GM23338 (cell line): ENCODE measurements around the gene SIPA1. TPM values are rescaled to one million over a fixed set of nuclear protein-coding genes. Genes with fewer than 3 reads are reported as not detected.

Experiments used
- ATAC-seq: fragments of 200-7000 bp; cut with Tn5 transposase; 3 replicates; pipeline ENCODE4 v1.9.1; 2020
- DNase-seq: peaks from one replicate; pipeline ENCODE4 v3.0.0-alpha.2; 2015; ENCODE audit warnings: low spot score
- H2AFZ ChIP-seq: fragments of 200-600 bp; sonication (generic); 2 replicates; pipeline ENCODE4 v1.8.0; 2016; ENCODE audit warnings: antibody characterized with exemption, mild to moderate bottlenecking, moderate library complexity
- H3F3A ChIP-seq: fragments of 200-600 bp; sonication (generic); replicated peaks from 2 replicates; pipeline ENCODE4 v1.8.0; 2017; ENCODE audit warnings: antibody characterized with exemption, mixed run types, low read depth
- H3K27ac ChIP-seq: fragments of 200-600 bp; sonication (generic); 2 replicates; pipeline ENCODE4 v1.6.1; 2016; ENCODE audit warnings: low read depth
- H3K27me3 ChIP-seq: fragments of 200-600 bp; sonication (generic); 2 replicates; pipeline ENCODE4 v1.8.0; 2016; ENCODE audit warnings: mild to moderate bottlenecking, mixed run types, moderate library complexity; ENCODE audit not compliant: insufficient read depth
- H3K36me3 ChIP-seq: fragments of 200-600 bp; sonication (generic); 2 replicates; pipeline ENCODE4 v1.8.0; 2016; ENCODE audit warnings: mild to moderate bottlenecking; ENCODE audit not compliant: insufficient read depth
- H3K4me1 ChIP-seq: fragments of 200-600 bp; sonication (generic); 2 replicates; pipeline ENCODE4 v1.8.0; 2016; ENCODE audit warnings: mild to moderate bottlenecking, moderate library complexity; ENCODE audit not compliant: insufficient read depth
- H3K4me2 ChIP-seq: fragments of 200-600 bp; sonication (generic); 2 replicates; pipeline ENCODE4 v1.7.1; 2017; ENCODE audit warnings: mixed run types
- H3K4me3 ChIP-seq: fragments of 200-600 bp; sonication (generic); 2 replicates; pipeline ENCODE4 v1.6.1; 2016; ENCODE audit warnings: mixed run types
- H3K79me2 ChIP-seq: fragments of 200-600 bp; sonication (generic); replicated peaks from 2 replicates; pipeline ENCODE4 v1.8.0; 2017; ENCODE audit warnings: mild to moderate bottlenecking; ENCODE audit not compliant: insufficient read depth
- H3K9me2 ChIP-seq: fragments of 200-600 bp; sonication (generic); 2 replicates; pipeline ENCODE4 v1.8.0; 2017; ENCODE audit not compliant: insufficient read depth
- H4K20me1 ChIP-seq: fragments of 200-600 bp; sonication (generic); replicated peaks from 2 replicates; pipeline ENCODE4 v1.8.0; 2017; ENCODE audit warnings: mild to moderate bottlenecking; ENCODE audit not compliant: insufficient read depth
- H3K27ac Mint-ChIP-seq: 2 replicates; pipeline ENCODE4 v1.8.0; 2020; ENCODE audit warnings: inconsistent platforms, mild to moderate bottlenecking, moderate library complexity, mixed read lengths
- H3K27me3 Mint-ChIP-seq: 3 replicates; pipeline ENCODE4 v1.8.0; 2022; ENCODE audit warnings: low read depth, mild to moderate bottlenecking, moderate library complexity, mixed read lengths, inconsistent platforms; ENCODE audit not compliant: insufficient read depth, poor library complexity
- H3K36me3 Mint-ChIP-seq: 3 replicates; pipeline ENCODE4 v1.8.0; 2021; ENCODE audit warnings: low read depth, mild to moderate bottlenecking, inconsistent platforms, moderate library complexity, mixed read lengths
- H3K4me1 Mint-ChIP-seq: 3 replicates; pipeline ENCODE4 v1.8.0; 2020; ENCODE audit warnings: mild to moderate bottlenecking, inconsistent platforms, mixed read lengths
- H3K4me3 Mint-ChIP-seq: 3 replicates; pipeline ENCODE4 v1.8.0; 2021; ENCODE audit warnings: moderate library complexity, mild to moderate bottlenecking, inconsistent platforms, mixed read lengths
- H3K9me3 Mint-ChIP-seq: 3 replicates; pipeline ENCODE4 v1.8.0; 2020; ENCODE audit warnings: moderate library complexity, mild to moderate bottlenecking, inconsistent platforms, mixed read lengths
- NANOG ChIP-seq: IDR thresholded peaks from 2 replicates; pipeline ENCODE4 v1.6.1; 2016; ENCODE audit warnings: antibody characterized with exemption, borderline replicate concordance
- POLR2AphosphoS5 ChIP-seq: IDR thresholded peaks from 2 replicates; pipeline ENCODE4 v1.6.1; 2016; ENCODE audit warnings: antibody characterized with exemption, low read depth
- STAT1 ChIP-seq: IDR thresholded peaks from one replicate; pipeline ENCODE4 v1.6.1; 2016; ENCODE audit warnings: antibody characterized with exemption; ENCODE audit not compliant: unreplicated experiment
- long read RNA-seq: library from polyadenylated mRNA; unstranded; transcript quantifications from one replicate; pipeline ENCODE4 v2.0.0, GENCODE V29; 2020; ENCODE audit not compliant: unreplicated experiment
- polyA plus RNA-seq: library from polyadenylated mRNA; unstranded; fragments of >200 nt; fragmentation: Nextera tagmentation; extraction: Ambion mirVana; gene quantifications from 2 replicates; pipeline ENCODE4 v1.2.1, GENCODE V29; 2016
- total RNA-seq: library from RNA; depleted of rRNA; stranded (reverse); fragments of >200 nt; shearing (Covaris generic); gene quantifications from 2 replicates; pipeline ENCODE4 v1.2.3, GENCODE V29; 2014; rRNA removed
- TF ChIP-seq, protein P1 (sequence below), 2 experiments: fragments of 200-600 bp in 1 of 2; sonication (generic) in 1 of 2; conservative IDR thresholded peaks; 2 replicates each; pipeline versions ENCODE4 v1.5.1 to v1.6.1; 2016 to 2017; ENCODE audit warnings: antibody characterized with exemption in 2 of 2, low read depth in 2 of 2, mild to moderate bottlenecking in 2 of 2, moderate library complexity in 1 of 2
- TF ChIP-seq, protein P2 (sequence below): IDR thresholded peaks from 2 replicates; pipeline ENCODE4 v1.6.1; 2016; ENCODE audit warnings: antibody characterized with exemption

SIPA1 gene, protein sequence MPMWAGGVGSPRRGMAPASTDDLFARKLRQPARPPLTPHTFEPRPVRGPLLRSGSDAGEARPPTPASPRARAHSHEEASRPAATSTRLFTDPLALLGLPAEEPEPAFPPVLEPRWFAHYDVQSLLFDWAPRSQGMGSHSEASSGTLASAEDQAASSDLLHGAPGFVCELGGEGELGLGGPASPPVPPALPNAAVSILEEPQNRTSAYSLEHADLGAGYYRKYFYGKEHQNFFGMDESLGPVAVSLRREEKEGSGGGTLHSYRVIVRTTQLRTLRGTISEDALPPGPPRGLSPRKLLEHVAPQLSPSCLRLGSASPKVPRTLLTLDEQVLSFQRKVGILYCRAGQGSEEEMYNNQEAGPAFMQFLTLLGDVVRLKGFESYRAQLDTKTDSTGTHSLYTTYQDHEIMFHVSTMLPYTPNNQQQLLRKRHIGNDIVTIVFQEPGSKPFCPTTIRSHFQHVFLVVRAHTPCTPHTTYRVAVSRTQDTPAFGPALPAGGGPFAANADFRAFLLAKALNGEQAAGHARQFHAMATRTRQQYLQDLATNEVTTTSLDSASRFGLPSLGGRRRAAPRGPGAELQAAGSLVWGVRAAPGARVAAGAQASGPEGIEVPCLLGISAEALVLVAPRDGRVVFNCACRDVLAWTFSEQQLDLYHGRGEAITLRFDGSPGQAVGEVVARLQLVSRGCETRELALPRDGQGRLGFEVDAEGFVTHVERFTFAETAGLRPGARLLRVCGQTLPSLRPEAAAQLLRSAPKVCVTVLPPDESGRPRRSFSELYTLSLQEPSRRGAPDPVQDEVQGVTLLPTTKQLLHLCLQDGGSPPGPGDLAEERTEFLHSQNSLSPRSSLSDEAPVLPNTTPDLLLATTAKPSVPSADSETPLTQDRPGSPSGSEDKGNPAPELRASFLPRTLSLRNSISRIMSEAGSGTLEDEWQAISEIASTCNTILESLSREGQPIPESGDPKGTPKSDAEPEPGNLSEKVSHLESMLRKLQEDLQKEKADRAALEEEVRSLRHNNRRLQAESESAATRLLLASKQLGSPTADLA
- total RNA-seq (54.6 and 56.7 TPM in 2 replicates), polyA plus RNA-seq (50.1 and 75.5 TPM in 2 replicates)
- long read RNA-seq, partial matches to known transcripts: 14 of 19 reads
- long read RNA-seq, other reads (novel, unspliced or antisense): 4 of 19 reads

DNA sequence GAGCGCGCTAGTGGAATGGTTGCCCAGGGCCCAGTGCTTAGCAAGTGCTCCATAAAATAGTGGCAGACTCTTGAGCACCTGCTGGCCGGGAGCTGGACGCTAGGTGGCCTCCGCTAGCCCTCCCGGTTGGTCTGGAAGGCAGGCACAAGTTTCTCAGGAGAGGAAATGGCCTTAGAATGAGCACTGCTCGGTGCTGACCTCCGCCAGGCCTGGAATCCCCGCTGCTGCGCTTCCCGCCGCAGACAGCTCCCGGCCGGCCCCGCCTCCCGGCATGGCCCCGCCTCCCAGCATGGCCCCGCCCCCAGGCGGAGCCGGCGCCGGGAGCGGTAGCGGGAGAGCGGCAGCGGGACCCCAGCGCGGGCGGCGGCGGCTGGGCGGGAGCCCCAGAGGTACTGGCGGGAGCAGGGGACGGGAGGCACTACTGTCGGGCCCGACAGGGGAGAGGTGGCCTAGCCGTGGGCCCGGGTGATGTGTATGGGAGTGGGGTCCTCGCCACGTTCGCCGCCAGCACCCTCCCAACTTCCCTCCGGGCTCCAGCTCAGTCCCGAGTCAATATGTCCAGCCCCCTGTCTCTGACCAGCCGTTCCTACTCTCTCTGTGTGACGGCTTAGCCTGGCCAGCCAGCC lies at the start of gene SIPA1:
TSS of gene SIPA1 (plus strand) at position 308 of the 626 bp plus-strand sequence. CDS start 2,821 bp downstream, outside the sequence.
- H3K27ac Mint-ChIP-seq: peak within 1 kb of the TSS; percentile 80
- DNase-seq (peak; percentile 96), ATAC-seq (peak; percentile 70)
- H4K20me1 ChIP-seq: no peaks in the 10 kb centered on the region
- H3K36me3 Mint-ChIP-seq: peaks cover 18% of the 10 kb centered on the region
- H3K4me3 Mint-ChIP-seq: peak within 1 kb of the TSS; percentile 81
- H3K79me2 ChIP-seq: no peaks in the 10 kb centered on the region; the same call in 1 of the 2 replicates
- TF ChIP-seq STAT1 (no peak), POLR2AphosphoS5 (peak; percentile 69)
- TF ChIP-seq, protein P1, sequence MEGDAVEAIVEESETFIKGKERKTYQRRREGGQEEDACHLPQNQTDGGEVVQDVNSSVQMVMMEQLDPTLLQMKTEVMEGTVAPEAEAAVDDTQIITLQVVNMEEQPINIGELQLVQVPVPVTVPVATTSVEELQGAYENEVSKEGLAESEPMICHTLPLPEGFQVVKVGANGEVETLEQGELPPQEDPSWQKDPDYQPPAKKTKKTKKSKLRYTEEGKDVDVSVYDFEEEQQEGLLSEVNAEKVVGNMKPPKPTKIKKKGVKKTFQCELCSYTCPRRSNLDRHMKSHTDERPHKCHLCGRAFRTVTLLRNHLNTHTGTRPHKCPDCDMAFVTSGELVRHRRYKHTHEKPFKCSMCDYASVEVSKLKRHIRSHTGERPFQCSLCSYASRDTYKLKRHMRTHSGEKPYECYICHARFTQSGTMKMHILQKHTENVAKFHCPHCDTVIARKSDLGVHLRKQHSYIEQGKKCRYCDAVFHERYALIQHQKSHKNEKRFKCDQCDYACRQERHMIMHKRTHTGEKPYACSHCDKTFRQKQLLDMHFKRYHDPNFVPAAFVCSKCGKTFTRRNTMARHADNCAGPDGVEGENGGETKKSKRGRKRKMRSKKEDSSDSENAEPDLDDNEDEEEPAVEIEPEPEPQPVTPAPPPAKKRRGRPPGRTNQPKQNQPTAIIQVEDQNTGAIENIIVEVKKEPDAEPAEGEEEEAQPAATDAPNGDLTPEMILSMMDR (conservative IDR thresholded peaks at IDR 0.05; ENCODE audit: low read depth in 2 of 2): peak; percentile 49 to 67
- peaks cover 29% of the 10 kb centered on the region for H3K4me1 ChIP-seq
- peaks cover 12% of the 10 kb centered on the region; the same call in 1 of the 2 replicates for H3K36me3 ChIP-seq
- H3K27ac ChIP-seq: peak within 1 kb of the TSS; percentile 81
- H3K9me3 Mint-ChIP-seq: no peaks in the 10 kb centered on the region
- H3F3A ChIP-seq: peaks cover 25% of the 10 kb centered on the region
- H3K27me3 Mint-ChIP-seq: peaks cover 22% of the 10 kb centered on the region
- peak within 1 kb of the TSS; percentile 83 for H3K4me3 ChIP-seq
- H3K4me2 ChIP-seq: peak within 1 kb of the TSS; percentile 98
- H2AFZ ChIP-seq: 0 out of 2 replicates have a peak within 1 kb of the TSS, but pooled peaks have one; percentile 78
- peaks cover 27% of the 10 kb centered on the region for H3K4me1 Mint-ChIP-seq
- H3K9me2 ChIP-seq: no peaks in the 10 kb centered on the region
- H3K27me3 ChIP-seq: no peaks in the 10 kb centered on the region

DNA sequence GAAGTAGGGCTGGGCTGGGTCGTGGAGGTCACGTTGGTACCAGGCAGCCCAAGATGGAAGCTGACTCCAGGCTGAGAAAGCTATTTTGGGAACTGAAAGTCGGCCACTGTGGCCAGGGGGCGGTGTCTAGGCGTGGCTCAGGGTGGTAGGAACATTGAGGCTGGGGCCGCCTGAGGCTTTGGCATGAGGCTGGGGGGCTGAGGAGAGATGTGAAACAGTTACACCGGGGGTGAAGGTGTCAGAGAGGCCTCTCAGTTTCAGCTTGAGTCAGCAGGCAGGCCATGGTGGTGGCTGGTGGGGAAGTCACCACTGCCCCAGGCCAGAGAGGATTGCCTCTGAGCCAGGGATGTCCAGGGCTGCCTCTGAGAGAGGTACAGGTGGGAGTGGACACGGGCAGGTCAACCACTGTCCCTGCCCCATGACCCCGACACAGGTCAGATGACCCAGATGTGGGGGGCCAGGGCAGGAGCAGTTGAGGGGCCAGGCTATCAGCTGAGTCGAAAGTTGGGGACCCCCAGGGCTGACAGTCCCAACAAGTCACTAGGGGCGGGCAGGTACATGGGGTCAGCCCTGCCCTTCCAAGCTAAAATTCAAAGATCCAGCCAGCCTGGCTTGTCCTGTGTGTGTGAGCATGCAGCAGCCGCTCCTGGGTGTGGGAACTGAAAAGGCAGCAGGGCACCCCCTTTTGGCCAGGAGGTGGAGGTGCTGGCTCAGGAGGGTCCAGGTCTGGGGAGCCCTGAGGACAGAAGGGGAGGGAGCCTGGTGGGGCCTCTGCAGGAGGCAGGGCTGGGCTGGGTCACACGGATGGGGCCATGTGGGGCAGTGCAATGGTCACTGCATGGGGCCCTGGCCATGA lies 49.5 kb upstream of the SIPA1 start:
- Histone ChIP-seq H3K9me2 (no peaks in the 10 kb centered on the region), H3K4me1 (peaks cover 13% of the 10 kb centered on the region; the same call in 1 of the 2 replicates), H3K4me2 (no peak overlapping the region), H4K20me1 (no peaks in the 10 kb centered on the region), H3K27me3 (peaks cover 78% of the 10 kb centered on the region), H3K36me3 (no peaks in the 10 kb centered on the region), H3K4me3 (no peak overlapping the region), H3K27ac (no peak overlapping the region), H3F3A (peaks cover 30% of the 10 kb centered on the region), H2AFZ (no peak overlapping the region), H3K79me2 (no peaks in the 10 kb centered on the region)
- DNase-seq (peak; percentile 88), ATAC-seq (peak; percentile 51)
- Mint-ChIP-seq H3K36me3 (peaks cover 2% of the 10 kb centered on the region; the same call in 1 of the 3 replicates), H3K4me3 (no peak overlapping the region), H3K27me3 (peaks cover 66% of the 10 kb centered on the region), H3K9me3 (no peaks in the 10 kb centered on the region), H3K27ac (no peak overlapping the region), H3K4me1 (peaks cover 26% of the 10 kb centered on the region)
- TF ChIP-seq, protein P1 (conservative IDR thresholded peaks at IDR 0.05; ENCODE audit: low read depth in 2 of 2): peak; percentile 75 to 91
- TF ChIP-seq, protein P2, sequence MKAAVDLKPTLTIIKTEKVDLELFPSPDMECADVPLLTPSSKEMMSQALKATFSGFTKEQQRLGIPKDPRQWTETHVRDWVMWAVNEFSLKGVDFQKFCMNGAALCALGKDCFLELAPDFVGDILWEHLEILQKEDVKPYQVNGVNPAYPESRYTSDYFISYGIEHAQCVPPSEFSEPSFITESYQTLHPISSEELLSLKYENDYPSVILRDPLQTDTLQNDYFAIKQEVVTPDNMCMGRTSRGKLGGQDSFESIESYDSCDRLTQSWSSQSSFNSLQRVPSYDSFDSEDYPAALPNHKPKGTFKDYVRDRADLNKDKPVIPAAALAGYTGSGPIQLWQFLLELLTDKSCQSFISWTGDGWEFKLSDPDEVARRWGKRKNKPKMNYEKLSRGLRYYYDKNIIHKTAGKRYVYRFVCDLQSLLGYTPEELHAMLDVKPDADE: no peak
- TF ChIP-seq NANOG (no peak), STAT1 (no peak)
